HCT116 (cell line): Measurements from ENCODE around the gene EIF3F. TPM values are rescaled to one million over a fixed set of nuclear protein-coding genes. Genes with fewer than 3 reads are reported as not detected.

Experiments used
- ATAC-seq: fragments of 200-7000 bp; cut with Tn5 transposase; 2 replicates; pipeline ENCODE4 v1.9.1; 2020; ENCODE audit warnings: mild to moderate bottlenecking, moderate library complexity
- BruUV-seq: library from RNA; stranded (reverse); fragments of 400-500 nt; replicated peaks from 2 replicates; lab custom pipeline; 2021; lab: Mats Ljungman, UMichigan
- CTCF ChIA-PET: fragments of 300-600 bp; sonication (Branson Sonifier 250); formaldehyde crosslinking; loops from one replicate; lab custom pipeline; 2021; ENCODE audit warnings: antibody characterized with exemption; lab: Charles Lee
- POLR2A ChIA-PET: fragments of 300-600, 350-600 bp; sonication (Branson Sonifier 250); formaldehyde crosslinking; loops from one replicate; lab custom pipeline; 2021; ENCODE audit warnings: antibody characterized with exemption; lab: Charles Lee
- RAD21 ChIA-PET, 2 experiments: fragments of 300-600 bp; sonication (Branson Sonifier 250); formaldehyde crosslinking; loops; one replicate each; lab custom pipeline; 2023; ENCODE audit warnings: low total read pairs in 2 of 2; ENCODE audit not compliant: uncharacterized antibody in 2 of 2, unreplicated experiment in 2 of 2, low non-redundant PET in 1 of 2; lab: Charles Lee
- DNase-seq: peaks from one replicate; pipeline ENCODE4 v3.0.0-alpha.2; 2010; ENCODE audit warnings: low read depth, low spot score
- H2AFZ ChIP-seq: fragments of 200-600 bp; shearing (Covaris generic), sonication (generic); 2 replicates; pipeline ENCODE4 v1.6.1; 2017; ENCODE audit warnings: low read depth, mixed run types, mixed read lengths, antibody characterized with exemption, low read length; ENCODE audit not compliant: poor library complexity, severe bottlenecking
- H3K27ac ChIP-seq: 2 replicates; pipeline ENCODE4 v1.5.1; 2012; ENCODE audit warnings: low read depth, low read length
- H3K27me3 ChIP-seq: fragments of 200-600 bp; sonication (generic); 2 replicates; pipeline ENCODE4 v1.6.1; 2016; ENCODE audit warnings: mixed run types, low read length, mixed read lengths; ENCODE audit not compliant: insufficient read depth
- H3K36me3 ChIP-seq, 2 experiments: fragments of 200-500 bp in 1 of 2; fragments of 200-600 bp in 1 of 2; sonication (Bioruptor generic) in 1 of 2; sonication (generic) in 1 of 2; 2 replicates each; pipeline versions ENCODE4 v1.5.1 to v1.6.1; 2014 to 2016; ENCODE audit warnings: low read length in 2 of 2, inconsistent platforms in 1 of 2, mixed read lengths in 1 of 2, mixed run types in 1 of 2; ENCODE audit not compliant: insufficient read depth in 2 of 2, control insufficient read depth in 1 of 2
- H3K4me1 ChIP-seq, 2 experiments: fragments of 200-600 bp in 1 of 2; sonication (generic) in 1 of 2; 2 replicates each; pipeline versions ENCODE4 v1.5.1 to v1.6.1; 2012 to 2017; ENCODE audit warnings: low read length in 2 of 2, inconsistent platforms in 1 of 2, mild to moderate bottlenecking in 1 of 2, mixed read lengths in 1 of 2, mixed run types in 1 of 2, moderate library complexity in 1 of 2; ENCODE audit not compliant: insufficient read depth in 2 of 2, control insufficient read depth in 1 of 2
- H3K4me2 ChIP-seq: fragments of 200-600 bp; sonication (generic); 2 replicates; pipeline ENCODE4 v1.6.1; 2017; ENCODE audit warnings: mixed run types, low read length, mixed read lengths
- H3K4me3 ChIP-seq, 2 experiments: fragments of 200-600 bp in 1 of 2; sonication (generic) in 1 of 2; replicated peaks in 1 of 2; 2 replicates each; pipeline ENCODE4 v1.5.1; 2011 to 2016; ENCODE audit warnings: low read length in 2 of 2, control low read depth in 1 of 2, low read depth in 1 of 2, mild to moderate bottlenecking in 1 of 2, mixed read lengths in 1 of 2, mixed run types in 1 of 2
- H3K79me2 ChIP-seq: fragments of 200-600 bp; sonication (generic); 2 replicates; pipeline ENCODE4 v1.6.1; 2017; ENCODE audit warnings: mild to moderate bottlenecking, mixed run types, low read length, moderate library complexity, mixed read lengths; ENCODE audit not compliant: insufficient read depth
- H3K9ac ChIP-seq: fragments of 200-600 bp; sonication (generic); 2 replicates; pipeline ENCODE4 v1.6.1; 2016; ENCODE audit warnings: low read length, mixed read lengths
- H3K9me2 ChIP-seq: fragments of 200-600 bp; sonication (generic), shearing (Covaris generic); 2 replicates; pipeline ENCODE4 v1.6.1; 2017; ENCODE audit warnings: mixed run types, mild to moderate bottlenecking, moderate library complexity; ENCODE audit not compliant: insufficient read depth
- H3K9me3 ChIP-seq, 2 experiments: fragments of 200-500 bp in 1 of 2; fragments of 200-600 bp in 1 of 2; sonication (Bioruptor generic) in 1 of 2; sonication (generic) in 1 of 2; 2 replicates each; pipeline ENCODE4 v1.6.1; 2014 to 2017; ENCODE audit warnings: low read length in 2 of 2, mixed read lengths in 2 of 2, inconsistent platforms in 1 of 2, low read depth in 1 of 2, mild to moderate bottlenecking in 1 of 2, mixed run types in 1 of 2, moderate library complexity in 1 of 2; ENCODE audit not compliant: control insufficient read depth in 1 of 2, insufficient read depth in 1 of 2
- H4K20me1 ChIP-seq: fragments of 200-600 bp; sonication (generic), shearing (Covaris generic); 2 replicates; pipeline ENCODE4 v1.6.1; 2017; ENCODE audit warnings: mixed run types, mild to moderate bottlenecking, moderate library complexity; ENCODE audit not compliant: insufficient read depth
- ATF3 ChIP-seq: IDR thresholded peaks from 2 replicates; pipeline ENCODE4 v1.6.1; 2012
- CTCF ChIP-seq, 3 experiments: fragments of 200-600 bp in 1 of 3; sonication (generic) in 1 of 3; IDR thresholded peaks in 2 of 3; conservative IDR thresholded peaks in 1 of 3; 2 replicates each; pipeline ENCODE4 v1.5.1; 2012 to 2017; ENCODE audit warnings: low read depth in 2 of 3, low read length in 2 of 3, antibody characterized with exemption in 1 of 3, borderline replicate concordance in 1 of 3, control low read depth in 1 of 3, mild to moderate bottlenecking in 1 of 3, mixed read lengths in 1 of 3, mixed run types in 1 of 3, moderate library complexity in 1 of 3; ENCODE audit not compliant: insufficient read depth in 1 of 3
- ELF1 ChIP-seq: IDR thresholded peaks from 2 replicates; pipeline ENCODE4 v1.6.1; 2012; ENCODE audit warnings: low read depth, borderline replicate concordance
- EZH2 ChIP-seq: fragments of 200-600 bp; sonication (generic); IDR thresholded peaks from 2 replicates; pipeline ENCODE4 v1.6.1; 2017; ENCODE audit warnings: antibody characterized with exemption, mixed run types
- MAX ChIP-seq: IDR thresholded peaks from 2 replicates; pipeline ENCODE4 v1.6.1; 2012
- POLR2A ChIP-seq: IDR thresholded peaks from 2 replicates; pipeline ENCODE4 v1.7.0; 2011; ENCODE audit warnings: borderline replicate concordance; ENCODE audit not compliant: insufficient read depth, insufficient read length; ENCODE audit errors: extremely low read depth
- POLR2AphosphoS5 ChIP-seq: IDR thresholded peaks from 2 replicates; pipeline ENCODE4 v1.6.1; 2011; ENCODE audit warnings: mild to moderate bottlenecking, low read depth, low read length, moderate library complexity
- SRF ChIP-seq: IDR thresholded peaks from 2 replicates; pipeline ENCODE4 v1.6.1; 2012; ENCODE audit warnings: low read depth
- TCF7L2 ChIP-seq: IDR thresholded peaks from 2 replicates; pipeline ENCODE4 v1.7.0; 2011; ENCODE audit warnings: borderline replicate concordance, inconsistent platforms; ENCODE audit not compliant: insufficient read depth, insufficient read length; ENCODE audit errors: extremely low read depth
- YY1 ChIP-seq: IDR thresholded peaks from 2 replicates; pipeline ENCODE4 v1.6.1; 2011; ENCODE audit warnings: low read length, low read depth, moderate library complexity, mild to moderate bottlenecking; ENCODE audit not compliant: insufficient replicate concordance; ENCODE audit errors: extremely low read depth
- ZFX ChIP-seq: fragments of 450-650 bp; IDR thresholded peaks from 2 replicates; pipeline ENCODE4 v1.6.1; 2017
- intact Hi-C: fragments of 100-400 bp; cut with micrococcal nuclease; formaldehyde crosslinking; loops from 2 replicates; pipeline ENCODE4 v1.10.0; 2022
- total RNA-seq: library from RNA; stranded (reverse); gene quantifications from one replicate; pipeline ENCODE4 v1.2.1, GENCODE V29; 2021; ENCODE audit not compliant: unreplicated experiment

The EIF3F gene
- total RNA-seq, 1 experiment from 2014 or later: 313 TPM

- Histone ChIP-seq H3K9me2 (no peaks in the 10 kb centered on the region), H3K36me3 (no peaks in the 10 kb centered on the region), H3K4me1 (no peaks in the 10 kb centered on the region), H3K4me2 (no peak overlapping the region), H3K4me3 (no peak overlapping the region), H3K9ac (no peak overlapping the region), H3K27ac (no peak overlapping the region), H3K79me2 (no peaks in the 10 kb centered on the region), H2AFZ (no peak overlapping the region), H3K27me3 (peaks cover 27% of the 10 kb centered on the region; the same call in 1 of the 2 replicates), H4K20me1 (no peaks in the 10 kb centered on the region), H3K9me3 (no peaks in the 10 kb centered on the region)
- DNase-seq (no peak), ATAC-seq (no peak)
- CTCF ChIA-PET: no interaction called here
- intact Hi-C loops: no loop called here
- RAD21 ChIA-PET: no interaction called here
- BruUV-seq: no TSS peak
- POLR2A ChIA-PET: no interaction called here
- TF ChIP-seq POLR2A (no peak), MAX (no peak), YY1 (no peak), CTCF (IDR thresholded peaks at IDR 0.05 in 2 of 3, conservative IDR thresholded peaks at IDR 0.05 in 1 of 3; ENCODE audit: borderline replicate concordance in 1 of 3, insufficient read depth in 1 of 3, low read depth in 2 of 3, low read length in 2 of 3) (no peak), SRF (no peak), TCF7L2 (no peak), EZH2 (no peak), POLR2AphosphoS5 (no peak), ATF3 (no peak), ZFX (no peak), ELF1 (no peak)
These were observed 20.0 kb upstream of the EIF3F start for GRCh38 chr11:7967097-7967496.
